Neural progenitor cell (in vitro differentiated cells): Measurements from ENCODE around the gene NHLRC4. TPM values are rescaled to one million over a fixed set of nuclear protein-coding genes. Genes with fewer than 3 reads are reported as not detected.

ENCODE experiments used
- DNase-seq: peaks from one replicate; pipeline ENCODE4 v3.0.0-alpha.2; 2016; ENCODE audit warnings: low spot score
- H2AFZ ChIP-seq: fragments of 200-600 bp; sonication (generic); replicated peaks from 2 replicates; pipeline ENCODE4 v1.6.1; 2016; ENCODE audit warnings: antibody characterized with exemption
- H3F3A ChIP-seq: fragments of 200-600 bp; sonication (generic); 2 replicates; pipeline ENCODE4 v1.6.1; 2016; ENCODE audit warnings: antibody characterized with exemption, low read depth
- H3K27ac ChIP-seq: fragments of 200-600 bp; sonication (generic); 2 replicates; pipeline ENCODE4 v1.5.1; 2016; ENCODE audit warnings: mild to moderate bottlenecking
- H3K27me3 ChIP-seq: fragments of 200-600 bp; sonication (generic); 2 replicates; pipeline ENCODE4 v1.6.1; 2016; ENCODE audit warnings: mild to moderate bottlenecking, moderate library complexity
- H3K36me3 ChIP-seq: fragments of 200-600 bp; sonication (generic); 2 replicates; pipeline ENCODE4 v1.5.1; 2016
- H3K4me1 ChIP-seq: fragments of 200-600 bp; sonication (generic); 2 replicates; pipeline ENCODE4 v1.6.1; 2016; ENCODE audit warnings: mixed run types
- H3K4me2 ChIP-seq: fragments of 200-600 bp; sonication (generic); 2 replicates; pipeline ENCODE4 v1.6.1; 2016
- H3K4me3 ChIP-seq: fragments of 200-600 bp; sonication (generic); 2 replicates; pipeline ENCODE4 v1.5.1; 2016
- H3K79me2 ChIP-seq: fragments of 200-600 bp; sonication (generic); 2 replicates; pipeline ENCODE4 v1.6.1; 2016; ENCODE audit warnings: low read depth
- H3K9ac ChIP-seq: fragments of 200-600 bp; sonication (generic); 2 replicates; pipeline ENCODE4 v1.6.1; 2016
- H3K9me3 ChIP-seq: fragments of 200-600 bp; sonication (generic); 2 replicates; pipeline ENCODE4 v1.5.1; 2016; ENCODE audit warnings: low read depth
- H4K20me1 ChIP-seq: fragments of 200-600 bp; sonication (generic); 2 replicates; pipeline ENCODE4 v1.6.1; 2016; ENCODE audit warnings: low read depth
- H3K27ac Mint-ChIP-seq: 3 replicates; pipeline ENCODE4 v1.8.0; 2021; ENCODE audit warnings: mixed read lengths
- H3K27me3 Mint-ChIP-seq: 2 replicates; pipeline ENCODE4 v1.8.0; 2022; ENCODE audit warnings: low read depth, mild to moderate bottlenecking, inconsistent platforms, moderate library complexity, mixed read lengths; ENCODE audit not compliant: insufficient read depth
- H3K36me3 Mint-ChIP-seq: 3 replicates; pipeline ENCODE4 v1.8.0; 2021; ENCODE audit warnings: mixed read lengths
- H3K4me1 Mint-ChIP-seq: 3 replicates; pipeline ENCODE4 v1.8.0; 2021; ENCODE audit warnings: mixed read lengths
- H3K4me3 Mint-ChIP-seq: 3 replicates; pipeline ENCODE4 v1.8.0; 2021; ENCODE audit warnings: mild to moderate bottlenecking, moderate library complexity, mixed read lengths
- H3K9me3 Mint-ChIP-seq: 3 replicates; pipeline ENCODE4 v1.8.0; 2020; ENCODE audit warnings: mixed read lengths
- CTCF ChIP-seq: fragments of 200-600 bp; sonication (generic); IDR thresholded peaks from 2 replicates; pipeline ENCODE4 v1.5.1; 2017; ENCODE audit warnings: antibody characterized with exemption, mild to moderate bottlenecking
- EZH2 ChIP-seq: fragments of 200-600 bp; sonication (generic); IDR thresholded peaks from 2 replicates; pipeline ENCODE4 v1.6.1; 2017; ENCODE audit warnings: antibody characterized with exemption, mild to moderate bottlenecking, moderate library complexity
- EZH2phosphoT487 ChIP-seq: fragments of 200-600 bp; sonication (generic); IDR thresholded peaks from 2 replicates; pipeline ENCODE4 v1.6.1; 2017; ENCODE audit warnings: antibody characterized with exemption
- total RNA-seq: library from RNA; depleted of rRNA; stranded (reverse); fragments of >200 nt; gene quantifications from 2 replicates; pipeline ENCODE4 v1.2.3, GENCODE V29; 2015; ENCODE audit warnings: low replicate concordance

Gene NHLRC4
- total RNA-seq, 1 donor from 2014 or later = not detected

GRCh38 chr16:606656-607307 is 40.0 kb downstream of the NHLRC4 start:
- Histone ChIP-seq H3K4me2 (no peak overlapping the region), H3K9me3 (peaks cover 3% of the 10 kb centered on the region), H3K27ac (no peak overlapping the region), H3K4me3 (no peak overlapping the region), H3K27me3 (no peaks in the 10 kb centered on the region), H3K79me2 (peaks cover 16% of the 10 kb centered on the region), H3K9ac (no peak overlapping the region), H3K36me3 (no peaks in the 10 kb centered on the region), H2AFZ (no peak overlapping the region), H3K4me1 (no peaks in the 10 kb centered on the region), H3F3A (no peaks in the 10 kb centered on the region), H4K20me1 (no peaks in the 10 kb centered on the region)
- Mint-ChIP-seq H3K9me3 (peaks cover 37% of the 10 kb centered on the region), H3K4me1 (peaks cover 15% of the 10 kb centered on the region), H3K36me3 (peaks cover 25% of the 10 kb centered on the region), H3K27ac (peak overlapping the region; percentile 58), H3K27me3 (peaks cover 8% of the 10 kb centered on the region), H3K4me3 (no peak overlapping the region)
- TF ChIP-seq CTCF (no peak), EZH2 (no peak), EZH2phosphoT487 (no peak)
- DNase-seq = no peak

GRCh38 chr16:608019-608418 is 41.2 kb downstream of the NHLRC4 start:
- Histone ChIP-seq H3K79me2 (peaks cover 16% of the 10 kb centered on the region), H2AFZ (no peak overlapping the region), H3F3A (no peaks in the 10 kb centered on the region), H3K27ac (no peak overlapping the region), H4K20me1 (no peaks in the 10 kb centered on the region), H3K4me3 (no peak overlapping the region), H3K9ac (no peak overlapping the region), H3K4me1 (no peaks in the 10 kb centered on the region), H3K9me3 (peaks cover 3% of the 10 kb centered on the region), H3K27me3 (no peaks in the 10 kb centered on the region), H3K4me2 (no peak overlapping the region), H3K36me3 (no peaks in the 10 kb centered on the region)
- H3K4me1 Mint-ChIP-seq = peaks cover 15% of the 10 kb centered on the region
- H3K27me3 Mint-ChIP-seq = peaks cover 8% of the 10 kb centered on the region
- peak overlapping the region; percentile 61 for H3K4me3 Mint-ChIP-seq
- H3K27ac Mint-ChIP-seq = no peak overlapping the region
- peaks cover 22% of the 10 kb centered on the region for H3K36me3 Mint-ChIP-seq
- DNase-seq = no peak
- no peak for TF ChIP-seq EZH2phosphoT487
- no peak for TF ChIP-seq EZH2
- no peak for TF ChIP-seq CTCF
- H3K9me3 Mint-ChIP-seq = peaks cover 37% of the 10 kb centered on the region

GRCh38 chr16:609316-609715 is 42.5 kb downstream of the NHLRC4 start:
- Histone ChIP-seq H3K27ac (no peak overlapping the region), H3K9me3 (peaks cover 3% of the 10 kb centered on the region), H3K9ac (no peak overlapping the region), H2AFZ (no peak overlapping the region), H3K4me3 (no peak overlapping the region), H3K36me3 (no peaks in the 10 kb centered on the region), H3K4me1 (no peaks in the 10 kb centered on the region), H4K20me1 (no peaks in the 10 kb centered on the region), H3K4me2 (no peak overlapping the region), H3F3A (no peaks in the 10 kb centered on the region), H3K79me2 (peaks cover 15% of the 10 kb centered on the region), H3K27me3 (no peaks in the 10 kb centered on the region)
- H3K27me3 Mint-ChIP-seq = peaks cover 12% of the 10 kb centered on the region
- H3K36me3 Mint-ChIP-seq = peaks cover 22% of the 10 kb centered on the region
- no peak overlapping the region for H3K4me3 Mint-ChIP-seq
- TF ChIP-seq EZH2 (no peak), EZH2phosphoT487 (no peak)
- H3K9me3 Mint-ChIP-seq = peaks cover 39% of the 10 kb centered on the region
- no peak for DNase-seq
- no peak overlapping the region for H3K27ac Mint-ChIP-seq
- H3K4me1 Mint-ChIP-seq = peaks cover 12% of the 10 kb centered on the region

GRCh38 chr16:609984-610383 is 43.2 kb downstream of the NHLRC4 start:
- Mint-ChIP-seq H3K4me1 (peaks cover 17% of the 10 kb centered on the region), H3K9me3 (peaks cover 33% of the 10 kb centered on the region), H3K4me3 (peak overlapping the region; percentile 36), H3K27me3 (peaks cover 17% of the 10 kb centered on the region), H3K27ac (no peak overlapping the region), H3K36me3 (peaks cover 25% of the 10 kb centered on the region)
- Histone ChIP-seq H3K4me3 (no peak overlapping the region), H3K9me3 (no peaks in the 10 kb centered on the region), H3K4me1 (no peaks in the 10 kb centered on the region), H2AFZ (no peak overlapping the region), H3K4me2 (no peak overlapping the region), H3K79me2 (peaks cover 8% of the 10 kb centered on the region), H4K20me1 (no peaks in the 10 kb centered on the region), H3K27me3 (no peaks in the 10 kb centered on the region), H3F3A (no peaks in the 10 kb centered on the region), H3K9ac (no peak overlapping the region), H3K27ac (no peak overlapping the region), H3K36me3 (no peaks in the 10 kb centered on the region)
- DNase-seq = no peak
- TF ChIP-seq EZH2 (no peak), CTCF (no peak), EZH2phosphoT487 (no peak)
